HG03280 (cell line): ENCODE results near the gene VCP.

Experiments used
- ATAC-seq: cut with Tn5 transposase; IDR thresholded peaks from one replicate; pipeline ENCODE4 v1.9.1; 2021; ENCODE audit warnings: mild to moderate bottlenecking, moderate library complexity; ENCODE audit not compliant: unreplicated experiment

Gene VCP

DNA sequence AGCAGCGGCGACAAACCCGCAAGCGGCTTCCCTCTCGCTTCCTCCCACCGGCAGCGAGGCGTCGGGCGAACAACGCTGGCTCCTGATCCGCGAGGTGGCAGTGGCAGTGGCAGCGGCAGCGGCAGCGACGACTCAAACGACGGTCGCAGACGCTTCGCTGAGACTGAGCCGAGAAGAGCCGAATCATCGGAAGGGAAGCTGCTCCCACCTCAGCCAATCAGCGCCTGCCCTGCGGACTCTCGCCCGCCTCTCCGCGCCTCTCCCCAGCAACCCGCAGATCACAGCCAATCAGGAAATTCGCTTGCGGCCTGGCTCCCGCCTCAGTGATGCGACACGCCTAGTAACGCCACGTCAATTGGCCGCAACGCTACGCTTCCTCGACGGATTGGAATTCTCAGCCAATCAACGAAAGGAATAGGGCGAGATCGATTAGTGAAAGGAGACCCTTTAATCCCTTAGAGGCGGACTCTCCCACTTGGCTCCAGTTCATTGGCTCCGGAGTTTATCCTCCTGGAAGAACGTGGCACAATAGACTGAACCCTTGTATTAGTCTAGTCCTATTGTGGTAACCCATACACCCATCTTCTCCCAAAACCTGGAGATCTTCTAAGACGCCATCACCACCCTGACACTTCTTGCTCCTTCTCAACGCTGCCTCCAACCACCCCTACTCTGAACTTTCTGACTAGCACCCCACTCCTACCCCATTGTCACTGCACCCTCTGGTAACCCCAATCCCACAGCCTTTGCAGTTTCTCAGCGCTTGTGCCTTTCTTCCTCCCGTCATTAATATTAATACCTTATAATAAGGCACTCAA, at the start of gene VCP:
TSS of gene VCP (minus strand) at position 165 of the 818 bp plus-strand sequence. CDS start 272 bp downstream, outside the sequence.
- ATAC-seq = peak; percentile 85

DNA sequence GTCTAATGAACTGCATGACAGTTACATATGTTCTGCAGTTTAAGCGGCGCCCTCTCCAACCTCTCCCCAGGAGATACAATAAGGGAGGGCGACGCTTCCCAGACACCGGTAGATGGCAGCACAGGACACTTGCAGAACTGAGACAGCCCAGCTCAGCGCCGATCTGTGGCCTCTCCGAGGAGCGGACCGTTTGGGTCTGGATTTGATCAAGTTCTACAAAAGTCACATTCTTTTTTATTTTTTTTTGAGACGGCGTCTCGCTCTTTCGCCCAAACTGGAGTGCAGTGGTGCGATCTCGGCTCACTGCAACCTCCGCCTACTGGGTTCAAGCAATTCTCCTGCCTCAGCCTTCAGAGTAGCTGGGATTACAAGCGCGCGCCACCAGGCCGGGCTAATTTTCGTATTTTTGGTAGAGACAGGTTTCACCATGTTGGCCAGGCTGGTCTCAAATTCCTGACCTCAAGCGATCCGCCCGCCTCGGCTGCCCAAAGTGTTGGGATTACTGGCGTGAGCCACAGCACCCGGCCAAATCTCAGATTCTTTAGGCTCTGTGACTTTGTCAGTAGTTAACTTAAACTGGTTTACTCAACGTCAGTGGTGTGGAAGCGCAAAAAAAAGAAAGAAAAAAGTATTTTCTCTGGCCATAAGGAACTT, 44.6 kb upstream of the VCP start:
- peak; percentile 47 for ATAC-seq

DNA sequence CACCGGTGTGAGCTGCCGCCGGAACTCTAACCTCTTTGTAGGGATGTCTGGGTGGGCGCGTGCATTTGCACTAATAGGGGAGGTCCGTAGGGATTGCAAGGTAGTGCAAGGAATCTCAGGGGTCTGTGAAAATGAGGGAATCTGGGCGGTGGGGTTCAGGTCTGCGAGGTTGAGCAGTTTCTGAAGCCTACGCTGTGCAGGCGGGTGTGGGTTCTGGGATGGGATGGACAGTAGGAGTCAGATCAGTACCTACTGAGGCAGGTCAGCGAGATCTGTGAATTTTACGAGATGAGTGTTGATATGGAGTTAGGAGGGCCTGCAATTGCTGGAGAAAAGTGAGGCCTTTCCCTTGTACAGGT, 44.1 kb upstream of the VCP start:
- no peak for ATAC-seq

DNA sequence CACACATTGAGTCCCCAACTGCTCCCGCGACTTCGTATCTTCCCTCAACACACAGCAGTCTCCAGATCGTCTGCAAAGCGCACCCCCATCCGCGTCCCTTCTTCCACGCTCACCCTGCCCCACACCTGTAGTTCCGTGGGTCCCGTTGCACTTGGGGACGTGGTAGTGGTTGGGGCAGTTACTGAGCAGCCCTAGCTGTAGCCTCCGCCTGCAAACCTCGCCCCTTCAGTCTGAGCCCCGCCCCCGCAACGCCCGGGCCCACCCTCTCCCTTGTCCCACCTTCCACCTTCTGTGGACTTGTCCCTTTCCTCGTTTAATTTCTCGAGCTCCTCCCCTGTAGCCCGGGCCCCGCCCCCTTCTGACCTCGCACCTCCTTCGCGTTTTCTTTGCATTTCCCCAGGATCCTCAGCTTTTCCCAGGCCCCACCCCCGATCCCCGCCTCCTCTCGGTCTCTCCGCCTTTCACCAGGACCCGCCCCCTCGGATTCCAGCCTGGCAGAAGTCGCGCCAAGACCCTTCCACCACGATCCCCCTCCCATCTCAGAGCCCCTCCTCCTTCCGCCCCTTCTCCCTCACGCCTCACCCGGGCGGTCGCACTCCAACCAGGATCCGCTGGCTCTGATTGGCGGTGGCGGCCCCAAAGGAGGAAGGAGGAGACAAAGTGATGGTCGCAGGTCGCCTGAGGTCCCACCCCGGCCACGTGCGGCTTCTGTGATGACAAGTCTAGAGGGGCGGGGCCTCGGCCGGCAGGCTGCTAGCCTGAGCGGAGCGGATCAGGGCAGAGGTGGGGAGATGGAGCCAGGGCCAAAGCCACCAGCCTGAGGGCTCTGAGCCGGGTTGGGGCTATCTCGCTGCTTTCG, 43.5 kb upstream of the VCP start, which contains the start of gene ATOSB:
TSS of gene ATOSB (minus strand) at position 183 of the 859 bp plus-strand sequence. CDS start 7,588 bp downstream, outside the sequence.
- peak; percentile 59 for ATAC-seq

DNA sequence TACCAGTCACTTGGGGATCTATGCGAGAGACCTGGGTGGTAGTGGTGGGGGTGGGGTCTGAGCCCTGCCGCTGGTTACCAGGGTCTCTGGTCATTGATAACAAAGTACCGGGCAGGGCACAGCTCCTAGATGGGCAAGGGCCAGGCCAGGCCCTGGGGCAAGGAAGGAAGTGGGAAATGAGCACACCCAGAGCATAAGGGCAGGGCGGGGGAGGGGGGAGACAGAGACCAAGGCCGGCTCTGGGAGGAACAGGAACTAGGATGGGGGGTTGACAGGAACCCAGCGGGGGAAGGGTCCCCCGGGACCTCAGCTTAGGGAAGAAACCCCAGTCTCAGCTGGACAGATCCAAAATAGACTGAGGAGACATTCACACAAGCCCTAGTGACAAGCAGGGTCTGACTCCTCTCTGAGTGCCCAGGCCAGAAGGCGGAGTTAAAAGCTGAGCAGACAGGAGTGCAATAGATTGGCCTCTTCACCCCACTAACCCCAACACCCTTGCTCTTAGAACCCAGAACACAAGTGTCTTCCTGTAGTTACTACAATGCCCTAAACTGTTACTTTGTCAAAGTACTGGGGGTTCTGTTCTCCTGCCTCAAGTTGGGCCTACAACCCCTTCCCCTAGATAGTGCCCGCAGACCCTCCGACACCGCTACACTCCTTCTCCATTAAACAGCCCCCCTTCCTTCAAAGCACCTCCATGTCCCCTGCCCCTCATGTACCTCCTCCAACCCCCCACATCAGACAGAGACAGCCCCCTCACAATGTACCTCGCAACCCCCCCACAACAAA, 42.6 kb upstream of the VCP start:
- no peak for ATAC-seq

DNA sequence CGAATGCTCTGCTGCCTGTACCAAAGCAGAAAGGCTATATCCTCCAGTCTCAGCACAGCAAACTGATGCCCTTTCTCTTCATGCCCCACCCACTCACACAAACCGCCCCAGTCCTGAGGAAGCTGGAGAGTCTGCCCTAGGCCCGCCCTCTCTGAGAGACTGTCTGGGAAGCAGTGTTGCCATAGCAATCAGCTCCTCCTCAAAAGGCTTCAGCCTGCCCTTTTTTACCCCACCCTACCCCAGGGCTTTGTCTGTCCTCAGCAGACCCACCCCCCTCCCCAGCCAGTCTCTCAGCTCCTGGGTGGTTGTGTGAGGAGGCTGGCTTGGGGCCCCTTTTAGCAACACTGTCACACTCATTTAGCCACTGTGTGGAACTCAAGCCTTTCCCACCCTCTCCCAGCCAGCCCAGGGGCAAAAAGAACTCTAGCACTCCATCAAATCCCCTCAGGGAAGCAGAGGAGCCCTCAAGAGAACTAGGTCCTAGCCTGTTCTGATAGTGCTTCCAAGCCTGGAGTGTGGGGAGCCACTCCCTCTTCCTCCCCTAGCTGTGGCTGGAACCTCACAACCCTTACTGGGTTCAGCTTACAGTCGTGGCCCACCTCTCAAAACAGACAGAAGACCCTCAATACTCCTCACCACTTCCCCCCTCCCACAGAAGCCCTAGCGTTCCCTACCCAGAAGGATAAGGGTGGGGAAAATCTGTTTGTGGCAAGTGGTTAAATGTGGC, 41.9 kb upstream of the VCP start:
- no peak for ATAC-seq

DNA sequence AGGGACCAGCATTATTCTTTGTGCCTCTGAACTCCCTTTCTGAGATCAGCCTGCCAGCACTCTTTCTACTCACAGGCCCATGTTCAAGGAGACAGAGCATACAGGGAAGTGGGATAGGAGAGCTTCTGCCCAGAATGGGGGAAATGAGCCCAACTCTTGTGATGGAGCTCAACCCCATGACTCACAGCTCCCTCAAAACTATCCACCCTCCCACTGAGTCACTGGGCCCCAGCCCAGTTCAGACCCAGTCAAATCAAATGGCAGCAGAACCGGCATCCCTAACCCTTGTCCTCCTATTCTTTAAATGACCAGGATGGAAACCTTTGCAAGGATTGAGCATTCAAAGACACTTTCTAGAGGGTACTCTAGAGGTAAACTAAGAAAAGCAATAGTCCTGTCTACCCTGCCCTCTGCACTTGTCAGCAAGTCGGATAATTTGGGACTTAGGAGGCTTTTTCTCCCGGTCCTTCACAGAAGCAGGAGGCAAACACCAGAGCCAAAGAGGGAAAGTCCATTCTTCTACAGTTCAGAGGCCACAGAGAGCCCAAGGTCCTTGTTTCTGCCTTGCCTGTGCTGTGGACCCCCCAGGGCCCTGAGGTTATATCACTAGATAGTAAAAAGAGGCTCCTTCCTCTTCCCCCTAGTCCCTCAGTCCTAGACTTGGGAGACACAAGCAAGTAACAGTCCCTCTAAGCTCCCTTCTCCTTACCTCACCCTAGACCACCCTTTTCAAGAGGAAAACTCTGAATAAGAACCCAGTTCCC, 40.0 kb upstream of the VCP start:
- ATAC-seq = no peak

DNA sequence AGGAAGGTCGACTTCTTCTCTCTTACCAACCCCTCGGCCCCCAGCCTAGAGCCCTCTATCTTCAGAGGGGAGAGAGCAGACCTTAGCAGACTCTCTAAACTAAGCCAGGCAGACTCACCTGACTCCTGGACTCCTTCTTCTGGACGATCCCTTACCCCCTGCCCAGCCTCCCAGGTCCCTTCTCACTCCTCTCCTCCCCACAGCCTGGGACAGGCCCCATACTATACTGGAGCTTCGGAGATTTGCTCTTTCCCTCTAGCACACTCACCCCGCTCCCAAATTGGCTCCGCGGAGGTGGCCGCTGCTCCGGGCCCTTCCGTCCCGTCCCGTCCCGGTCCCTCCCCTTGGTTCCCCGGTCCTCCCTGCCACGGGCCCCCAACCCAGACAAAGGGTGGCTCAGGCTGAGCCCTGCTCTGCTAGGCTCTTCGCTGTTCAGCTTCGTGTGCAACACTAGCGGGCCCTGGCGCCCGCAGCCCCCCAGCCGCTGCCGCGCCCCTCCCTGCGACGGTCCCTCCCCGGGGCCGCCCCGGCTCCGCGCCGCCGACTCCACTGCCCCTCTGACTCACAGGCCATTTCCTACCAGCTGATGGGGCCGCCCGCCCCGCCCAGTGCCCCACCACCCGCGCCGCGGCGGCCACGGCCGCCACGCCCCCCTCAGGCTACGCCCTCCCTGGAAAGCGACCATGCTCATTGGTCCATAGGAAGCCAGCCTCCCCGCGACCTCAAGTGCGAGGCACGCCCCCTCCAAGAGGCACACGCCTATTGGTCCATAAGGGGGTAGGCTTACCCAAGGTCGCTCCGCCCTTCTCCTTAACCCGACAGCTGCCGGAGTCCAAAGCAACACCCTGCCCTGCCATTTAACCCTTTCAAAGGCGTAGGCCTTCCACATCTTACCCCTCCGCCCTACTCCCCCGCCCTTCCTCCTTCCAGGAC, 38.8 kb upstream of the VCP start:
- peak; percentile 78 for ATAC-seq

DNA sequence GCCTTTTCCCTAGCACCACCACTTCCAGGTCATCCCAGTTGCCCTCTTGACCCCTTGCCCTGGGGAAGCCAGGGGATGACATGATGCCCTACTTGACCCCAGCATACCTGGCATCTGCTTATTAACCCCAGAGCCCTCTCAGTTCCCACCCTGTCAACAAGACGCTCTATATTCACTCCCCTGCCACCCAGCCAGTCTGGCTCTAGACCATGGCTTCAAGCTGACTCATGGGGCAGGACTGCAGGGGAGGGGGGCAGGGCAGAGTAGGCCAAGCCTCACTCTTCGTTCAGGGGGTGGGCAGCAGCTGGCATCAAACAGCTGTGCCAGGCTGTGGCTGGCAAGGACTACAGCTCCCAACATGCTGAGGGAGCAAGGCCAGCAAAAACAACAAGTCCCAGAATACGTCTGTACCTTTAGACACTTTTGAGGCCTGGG, 37.9 kb upstream of the VCP start:
- ATAC-seq = no peak

DNA sequence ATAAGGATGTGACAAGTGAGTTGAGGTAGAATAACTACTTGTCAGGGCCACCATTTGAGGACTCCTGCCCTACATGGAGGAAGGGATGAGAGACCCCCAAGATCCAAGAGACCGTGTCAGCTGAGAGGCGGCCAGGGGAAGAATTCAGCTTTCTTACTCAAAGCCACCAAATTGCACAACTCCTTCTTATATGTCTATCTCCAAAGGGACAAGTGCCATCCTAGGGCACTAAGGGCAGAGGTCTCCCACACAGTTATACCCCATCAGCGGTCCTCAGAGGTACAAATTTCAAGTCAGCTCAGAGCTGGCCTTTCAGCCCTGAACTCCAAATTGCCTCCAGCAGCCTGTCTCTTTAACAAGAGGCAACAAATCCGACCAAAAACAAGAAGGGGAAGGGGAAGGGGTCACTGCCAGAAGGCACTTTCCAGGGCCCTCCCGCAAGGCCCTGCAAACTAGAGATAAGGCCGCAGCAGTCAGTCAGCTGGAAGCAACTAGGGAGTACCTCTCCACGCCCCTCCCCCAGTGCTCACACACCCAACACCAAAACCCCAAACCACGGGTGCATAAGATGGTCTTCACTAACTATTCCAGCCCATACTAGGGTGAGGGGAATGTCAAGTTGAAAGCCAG, 36.6 kb upstream of the VCP start:
- ATAC-seq = no peak

DNA sequence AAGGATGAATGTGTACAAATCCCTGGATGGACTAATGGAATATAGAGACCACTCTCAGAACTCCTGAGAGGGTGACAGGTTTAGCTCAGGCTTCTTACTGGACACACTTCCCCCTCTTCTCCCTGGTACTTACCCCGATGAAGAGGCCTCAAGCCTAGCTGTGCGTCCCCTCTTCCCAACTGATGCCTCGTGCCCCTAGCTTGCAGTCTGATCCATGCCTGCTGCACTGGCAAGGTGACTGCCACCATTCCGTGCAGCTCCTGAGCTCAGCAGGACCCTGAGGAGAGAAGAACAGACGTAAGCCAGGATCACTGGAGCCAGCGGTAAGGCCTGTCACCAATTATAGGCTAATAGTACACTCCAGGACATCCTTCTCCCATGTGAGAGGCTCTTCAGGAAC, 36.0 kb upstream of the VCP start:
- ATAC-seq = no peak

DNA sequence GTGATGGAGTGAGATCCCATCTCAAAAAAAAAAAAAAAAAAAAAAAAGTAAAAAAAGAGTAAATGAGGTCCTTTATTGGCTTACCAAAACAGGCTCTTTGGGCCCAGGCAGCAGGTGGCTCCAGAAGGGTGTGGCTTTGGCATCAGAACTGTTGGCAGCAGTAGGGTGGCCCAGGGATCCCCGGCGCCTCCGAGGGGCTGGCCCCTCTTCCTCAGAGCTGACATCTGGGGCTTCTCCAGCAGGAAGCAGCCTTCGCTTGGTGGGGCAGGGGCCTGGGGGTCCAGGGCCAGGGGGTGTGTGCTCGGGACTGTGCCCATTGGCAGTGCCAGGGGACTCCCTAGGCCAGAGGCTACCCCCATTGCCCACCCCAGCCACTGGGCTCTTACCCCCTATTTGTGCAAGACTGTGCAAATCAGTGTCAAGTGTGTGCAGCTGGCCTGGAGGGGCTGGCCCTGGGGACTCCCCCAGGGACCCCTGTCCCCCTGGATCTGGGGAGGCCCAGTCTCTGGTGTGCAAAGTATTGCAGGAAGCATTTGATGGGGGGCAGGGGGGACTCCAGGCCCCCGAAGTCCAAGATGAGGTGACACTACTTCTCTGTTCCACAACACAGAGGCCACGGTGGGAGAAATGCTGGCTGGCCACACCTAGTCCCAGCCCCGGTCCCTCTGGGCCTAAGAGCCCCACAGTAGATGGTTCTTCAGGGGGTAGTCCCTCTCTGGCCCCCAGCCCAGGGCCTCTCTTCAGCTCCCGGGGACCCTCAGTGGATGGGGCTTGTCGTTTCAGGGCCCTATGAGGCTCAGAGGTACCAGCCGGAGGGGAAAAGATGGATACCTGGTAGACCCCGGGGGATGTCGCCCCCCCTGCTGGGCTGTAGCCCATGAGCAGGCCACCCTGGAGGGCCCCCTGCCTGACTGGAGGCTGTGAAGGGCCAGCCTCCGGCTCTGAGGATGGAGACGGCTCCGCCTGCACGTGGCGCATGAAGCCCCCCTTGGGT, 35.2 kb upstream of the VCP start:
- ATAC-seq = no peak

DNA sequence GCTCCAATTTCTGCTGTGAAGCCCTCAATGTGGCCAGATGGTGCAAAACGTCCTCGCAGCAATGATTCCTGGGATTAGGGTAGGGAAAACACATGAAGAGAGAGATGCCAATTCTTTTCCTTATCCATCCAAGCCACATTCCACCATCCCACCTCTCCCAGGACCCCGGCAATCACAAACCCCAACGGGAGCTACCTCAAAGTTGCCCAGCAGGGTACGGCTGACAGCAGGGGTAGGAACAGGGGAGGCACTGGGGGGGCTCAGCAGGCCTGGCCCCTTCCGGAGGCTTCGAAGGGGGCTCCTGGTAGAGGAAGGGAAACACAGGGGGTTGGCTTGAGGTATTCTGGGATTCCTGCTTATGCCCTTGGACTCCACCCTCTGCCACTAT, 33.9 kb upstream of the VCP start:
- no peak for ATAC-seq

DNA sequence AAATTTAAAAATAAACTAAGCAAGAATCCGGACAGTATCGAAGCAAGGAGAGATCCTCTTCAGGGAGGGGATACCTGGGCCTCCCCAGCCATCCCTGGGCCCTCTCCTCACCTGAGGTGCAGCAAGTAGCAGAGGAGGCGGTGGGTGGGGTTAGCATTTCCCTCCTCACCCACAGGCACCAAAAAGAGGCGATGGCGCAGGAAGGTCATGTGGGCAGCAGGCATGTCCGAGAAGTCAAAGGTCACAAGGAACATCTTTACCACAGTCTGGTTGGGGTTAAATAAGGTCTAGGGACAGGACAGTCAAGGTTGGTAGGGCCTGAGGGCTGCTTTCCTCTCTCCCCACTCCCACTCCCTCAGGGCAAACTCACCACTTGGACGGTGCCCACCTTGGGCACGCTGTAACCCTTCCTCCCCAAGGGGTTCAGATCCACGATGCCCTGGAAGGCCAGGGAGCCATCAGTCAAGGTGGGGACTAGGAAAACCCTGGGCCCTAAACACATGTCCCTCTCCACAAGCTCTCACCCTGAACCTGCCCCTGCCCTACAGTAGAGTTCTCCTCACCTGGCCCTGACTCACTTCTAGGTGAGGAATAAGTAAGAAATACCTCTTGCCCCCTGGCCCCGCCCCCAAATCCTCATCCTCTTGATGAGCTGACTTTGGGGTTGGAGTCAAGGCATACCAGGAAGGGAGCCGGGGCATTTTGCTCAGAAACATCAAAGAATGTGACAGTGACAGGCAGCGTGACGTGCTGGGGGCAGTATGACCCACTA, 33.3 kb upstream of the VCP start:
- no peak for ATAC-seq

DNA sequence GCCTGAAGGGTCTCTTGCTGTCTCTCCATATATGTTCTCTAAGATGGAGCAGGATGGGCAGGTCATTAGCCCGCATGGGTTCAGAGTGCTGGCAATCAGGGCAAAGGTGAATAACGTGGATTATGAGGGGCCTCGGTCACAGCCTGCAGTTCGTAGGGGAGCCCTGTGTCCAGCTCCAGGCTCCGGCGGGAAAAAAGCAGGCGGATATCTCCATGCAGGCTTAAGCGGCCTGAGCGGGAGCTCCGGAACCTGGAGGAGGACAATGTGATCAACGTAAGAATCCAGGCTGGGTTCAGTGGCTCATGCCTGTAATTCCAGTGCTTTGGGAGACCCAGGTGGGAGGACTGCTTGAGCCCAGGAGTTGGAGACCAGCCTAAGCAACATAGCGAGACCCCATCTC, 32.7 kb upstream of the VCP start:
- ATAC-seq = no peak

DNA sequence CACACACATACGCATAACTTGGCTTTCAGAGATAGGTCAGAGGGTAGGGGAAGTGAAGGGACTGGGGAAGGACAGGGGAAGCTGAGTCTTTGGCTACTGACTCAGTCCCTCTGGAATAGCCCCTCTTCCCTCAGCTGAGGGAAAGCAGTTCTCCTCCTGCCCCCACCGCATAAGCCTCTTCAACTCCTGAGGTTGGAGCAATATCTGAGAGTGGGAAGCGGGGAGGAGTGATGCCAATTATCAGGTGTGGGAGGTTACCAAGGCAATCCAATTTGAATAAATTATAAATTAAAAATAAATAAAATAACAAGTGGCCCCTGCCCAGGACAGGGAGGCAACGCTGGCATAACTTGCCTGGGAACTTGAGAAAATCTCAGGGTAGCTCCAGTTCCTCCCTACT, 32.2 kb upstream of the VCP start:
- no peak for ATAC-seq
